Activated CD4-positive, alpha-beta T cell treated with anti-CD3 and anti-CD28 coated beads, Interleukin-2, amount 50 U/mL, for 24 hours (primary cell): Measurements from ENCODE around the gene HEBP1.

Experiments
- DNase-seq, 2 donors: peaks; one replicate each; pipeline ENCODE4 v3.0.0-alpha.2; 2020; ENCODE audit warnings: low read depth in 1 of 2, low spot score in 1 of 2

Gene HEBP1

GRCh38 chr12:12992418-12993130 is 7.5 kb downstream of the HEBP1 start:
- DNase-seq: no peak

GRCh38 chr12:12990700-12991468 is 9.2 kb downstream of the HEBP1 start:
- no peak for DNase-seq

DNA sequence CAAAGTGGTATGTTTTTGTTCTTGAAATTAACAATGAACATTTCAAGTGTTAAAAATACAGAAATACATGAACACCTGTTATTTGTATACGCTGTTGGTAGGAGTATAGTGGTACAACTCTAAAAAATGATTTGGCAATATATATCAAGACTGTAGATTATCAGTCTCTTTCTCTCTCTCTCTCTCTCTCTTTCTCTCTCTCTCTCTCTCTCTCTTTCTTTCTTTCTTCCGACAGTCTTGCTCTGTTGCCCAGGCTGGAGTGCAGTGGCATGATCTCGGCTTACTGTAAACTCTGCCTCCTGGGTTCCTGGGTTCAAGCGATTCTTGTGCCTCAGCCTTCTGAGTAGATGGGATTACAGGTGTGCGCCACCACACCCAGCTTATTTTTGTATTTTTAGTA is 12.6 kb downstream of the HEBP1 start:
- no peak for DNase-seq

DNA sequence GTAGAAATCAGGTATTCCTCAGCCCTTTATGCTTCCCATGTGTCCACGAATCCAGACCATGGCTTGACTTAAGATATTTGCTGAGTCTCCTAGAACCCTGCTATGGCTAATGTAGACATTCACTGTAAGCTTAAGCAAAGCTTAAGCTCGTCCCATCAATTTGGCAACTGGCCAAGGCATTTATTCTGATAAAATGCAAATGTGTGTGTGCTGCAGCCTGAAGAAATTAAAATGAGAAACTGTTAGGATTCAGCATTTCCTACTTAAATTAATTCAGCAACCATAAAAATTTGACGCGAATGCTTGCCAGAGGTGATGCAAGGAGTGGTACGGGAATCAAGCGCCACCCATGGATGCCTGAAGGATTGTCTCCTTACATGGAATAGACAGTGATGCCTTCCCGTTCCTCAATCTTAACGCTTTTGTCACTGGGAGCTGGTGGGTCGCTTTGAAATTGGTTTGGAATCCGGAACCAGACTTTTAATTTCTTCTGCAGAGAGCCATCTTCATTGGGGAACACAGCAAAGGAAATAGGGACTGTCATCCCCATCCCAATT is 13.2 kb downstream of the HEBP1 start:
- no peak for DNase-seq

GRCh38 chr12:12985817-12986408 is 14.2 kb downstream of the HEBP1 start:
- DNase-seq: no peak

DNA sequence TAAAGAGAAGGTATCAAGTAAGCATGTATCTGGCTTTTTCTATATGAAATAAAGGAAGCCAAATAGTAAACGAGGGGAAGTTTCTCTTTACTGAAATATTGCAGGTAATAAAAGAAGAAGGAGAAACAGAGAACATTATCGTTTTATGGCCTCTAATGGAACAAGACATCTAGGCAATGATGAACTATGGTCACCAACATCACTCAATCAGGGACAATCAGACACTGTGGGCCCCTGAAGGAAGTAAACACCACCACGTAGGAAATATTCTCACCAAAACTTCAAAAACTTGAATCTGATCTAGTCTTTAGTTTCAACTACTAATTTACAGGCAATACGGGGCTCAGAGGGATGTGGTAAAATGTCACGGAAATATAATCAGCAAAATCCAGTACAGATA is 15.9 kb downstream of the HEBP1 start:
- DNase-seq: no peak

GRCh38 chr12:12983420-12984035 is 16.5 kb downstream of the HEBP1 start:
- DNase-seq: no peak

- DNase-seq: no peak
Observed at GRCh38 chr12:12982331-12982730, 17.7 kb downstream of the HEBP1 start.

DNA sequence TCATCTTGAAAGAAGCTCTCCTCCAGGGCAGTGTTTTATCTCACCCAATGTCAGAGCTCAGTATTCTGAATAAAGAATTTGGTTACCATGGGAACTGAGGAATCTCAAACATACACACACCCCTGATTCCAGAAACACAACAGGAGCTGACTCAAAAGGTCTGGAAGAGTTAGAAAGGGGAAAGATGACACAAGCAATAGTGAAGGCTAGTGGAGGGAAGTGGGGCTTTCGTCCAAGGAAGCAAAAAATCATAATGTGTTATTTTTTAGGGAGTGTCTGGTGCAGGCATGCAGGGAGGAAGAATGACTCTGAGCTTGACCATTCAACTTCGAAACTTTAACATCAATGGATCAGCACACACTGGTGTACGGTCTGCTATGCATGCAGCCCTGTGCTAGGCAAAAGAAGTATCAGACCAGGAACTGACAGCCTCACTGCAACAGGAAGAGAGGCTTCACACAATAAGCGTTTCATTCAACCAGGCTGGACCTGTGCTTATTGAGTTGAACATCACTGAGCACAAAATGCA is 20.3 kb downstream of the HEBP1 start:
- no peak for DNase-seq

DNA sequence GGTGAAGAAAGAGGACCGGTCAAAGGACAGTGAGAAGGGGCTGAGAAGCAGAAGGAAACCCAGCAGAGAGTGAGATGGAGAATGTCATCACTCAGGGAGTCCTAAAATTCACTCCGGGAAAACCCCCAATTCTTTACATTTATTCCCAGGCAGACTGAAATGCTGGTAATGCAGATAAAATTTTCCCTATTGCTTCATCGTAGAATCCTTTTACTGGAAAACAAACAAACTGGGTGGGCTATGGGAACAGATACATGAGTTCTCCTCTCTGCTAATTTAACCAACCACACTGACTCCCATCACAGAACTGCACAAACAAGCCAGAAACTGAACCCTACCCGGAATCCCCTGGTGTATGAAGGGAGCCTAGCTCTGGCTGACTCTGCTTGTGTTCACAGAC is 20.9 kb downstream of the HEBP1 start:
- DNase-seq: no peak

- no peak for DNase-seq
Observed at GRCh38 chr12:12977231-12977630, 22.8 kb downstream of the HEBP1 start.

- DNase-seq: no peak
Observed at GRCh38 chr12:12976366-12976765, 23.7 kb downstream of the HEBP1 start.

DNA sequence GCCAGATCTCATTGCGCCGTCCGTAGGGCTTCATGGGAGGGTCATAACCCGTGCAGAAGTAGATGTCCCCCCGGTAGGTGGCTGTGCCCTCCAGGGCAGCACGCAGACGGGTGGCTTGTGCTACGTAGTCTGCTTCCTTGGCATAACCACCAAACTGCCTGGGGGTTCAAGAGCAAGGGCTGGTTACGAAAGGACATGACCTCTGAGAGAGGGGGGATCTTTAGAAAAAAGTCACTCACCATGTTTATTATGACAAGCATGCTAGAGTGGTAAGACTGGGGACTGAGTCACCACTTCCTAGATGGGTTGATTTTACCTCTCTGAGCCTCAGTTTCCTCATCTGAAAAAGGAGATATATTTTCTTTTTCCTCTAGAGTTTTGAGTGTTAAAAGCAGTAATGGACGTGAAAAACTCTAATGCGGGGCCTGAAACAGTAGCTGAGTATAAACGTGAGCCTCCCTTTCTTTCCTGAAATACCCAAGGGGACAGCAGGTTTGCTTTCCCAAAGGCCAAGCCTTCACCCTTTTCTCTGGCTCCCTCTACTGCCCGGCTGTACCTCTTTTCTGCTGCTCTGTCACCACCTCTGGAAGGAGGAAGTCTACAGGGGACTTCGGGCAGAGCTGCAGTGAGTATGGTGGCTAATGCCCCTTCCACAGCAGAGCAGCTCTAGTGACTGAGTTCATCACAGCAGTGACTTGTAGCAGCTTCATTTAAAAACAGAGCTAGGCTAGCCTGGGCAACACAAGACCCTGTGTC is 24.6 kb downstream of the HEBP1 start:
- no peak for DNase-seq

DNA sequence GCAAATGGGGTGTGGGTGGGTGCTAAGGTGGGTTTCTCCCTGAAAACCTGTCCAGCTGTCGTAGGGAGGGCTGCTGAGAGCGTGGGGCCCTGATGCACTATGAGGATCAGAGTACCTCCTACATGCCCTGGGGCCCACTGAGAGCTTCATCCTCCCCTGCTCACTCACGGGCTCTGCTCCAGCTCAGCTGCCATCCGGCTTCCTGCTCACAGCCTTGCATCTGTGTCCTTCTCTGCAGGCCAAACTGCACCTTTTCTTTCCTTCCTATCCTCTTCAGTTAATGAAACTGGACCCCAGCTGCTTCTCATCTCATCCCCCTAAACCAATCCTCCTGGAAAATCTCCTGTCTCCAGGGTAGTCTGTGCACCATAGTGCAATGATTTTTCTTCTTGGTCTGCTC is 25.9 kb downstream of the HEBP1 start:
- no peak for DNase-seq

- DNase-seq: no peak
Observed at GRCh38 chr12:12973019-12973418, 27.0 kb downstream of the HEBP1 start.

DNA sequence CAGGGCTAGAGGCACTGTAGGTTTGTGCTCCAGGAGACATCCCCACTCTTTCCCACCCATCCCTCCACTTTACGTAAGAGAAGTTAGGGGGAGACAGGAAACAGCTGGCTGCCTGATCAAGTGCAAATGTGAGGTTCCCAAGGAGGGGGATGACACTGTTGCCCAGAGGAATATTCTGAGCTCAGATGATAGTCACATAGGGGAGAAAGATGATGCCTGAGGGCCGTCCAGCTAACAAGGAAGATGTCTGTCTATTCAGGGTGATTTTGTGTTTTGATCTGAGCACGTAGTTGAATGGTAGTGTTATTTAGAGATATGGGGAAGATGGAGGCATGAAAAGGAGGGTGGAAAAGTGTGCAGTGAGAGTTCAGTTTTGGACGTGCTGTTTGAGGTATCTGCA is 34.2 kb downstream of the HEBP1 start:
- DNase-seq: no peak

- DNase-seq: no peak
Observed at GRCh38 chr12:12964255-12964654, 35.8 kb downstream of the HEBP1 start.

DNA sequence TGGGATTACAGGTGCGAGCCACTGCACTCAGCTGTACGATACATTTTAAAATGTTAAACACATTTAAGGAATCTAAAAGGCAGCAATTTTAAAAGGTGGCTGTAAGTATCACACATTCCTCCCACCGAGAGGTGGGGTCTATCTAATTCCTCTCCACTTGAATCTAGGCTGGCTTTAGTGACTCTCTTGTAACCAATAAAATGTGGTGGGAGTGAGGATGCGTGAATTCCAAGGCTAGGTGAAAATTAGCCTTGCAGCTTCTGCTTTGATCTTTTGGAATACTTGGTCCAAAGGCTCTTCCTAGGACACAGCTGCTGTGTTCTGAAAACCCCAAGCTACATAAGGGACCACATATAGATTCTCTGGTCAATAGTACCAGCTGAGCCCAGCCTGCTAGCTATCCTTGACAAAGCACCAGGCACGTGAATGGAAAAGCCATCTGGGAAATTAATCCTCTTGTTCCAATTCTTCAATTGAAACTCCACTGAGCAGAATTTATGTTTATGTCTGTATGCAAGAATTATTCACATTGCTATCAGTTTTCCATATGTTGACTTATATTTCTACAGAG is 39.3 kb downstream of the HEBP1 start:
- DNase-seq: no peak

DNA sequence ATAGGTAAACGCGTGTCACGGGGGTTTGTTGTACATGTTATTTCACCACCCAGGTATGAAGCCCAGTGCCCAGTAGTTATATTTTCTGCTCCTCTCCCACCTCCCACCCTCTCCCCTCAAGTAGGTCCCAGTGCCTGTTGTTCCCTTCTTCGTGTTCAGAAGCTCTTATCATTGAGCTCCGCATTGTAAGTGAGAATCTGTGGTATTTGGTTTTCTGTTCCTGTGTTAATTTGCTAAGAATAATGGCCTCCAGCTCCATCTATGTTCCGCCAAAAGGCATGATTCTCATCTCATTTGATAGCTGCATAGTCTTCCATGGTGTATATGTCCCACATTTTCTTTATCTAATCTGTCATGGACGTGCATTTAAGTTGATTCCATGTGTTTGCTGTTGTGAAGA is 41.2 kb downstream of the HEBP1 start:
- DNase-seq: no peak

DNA sequence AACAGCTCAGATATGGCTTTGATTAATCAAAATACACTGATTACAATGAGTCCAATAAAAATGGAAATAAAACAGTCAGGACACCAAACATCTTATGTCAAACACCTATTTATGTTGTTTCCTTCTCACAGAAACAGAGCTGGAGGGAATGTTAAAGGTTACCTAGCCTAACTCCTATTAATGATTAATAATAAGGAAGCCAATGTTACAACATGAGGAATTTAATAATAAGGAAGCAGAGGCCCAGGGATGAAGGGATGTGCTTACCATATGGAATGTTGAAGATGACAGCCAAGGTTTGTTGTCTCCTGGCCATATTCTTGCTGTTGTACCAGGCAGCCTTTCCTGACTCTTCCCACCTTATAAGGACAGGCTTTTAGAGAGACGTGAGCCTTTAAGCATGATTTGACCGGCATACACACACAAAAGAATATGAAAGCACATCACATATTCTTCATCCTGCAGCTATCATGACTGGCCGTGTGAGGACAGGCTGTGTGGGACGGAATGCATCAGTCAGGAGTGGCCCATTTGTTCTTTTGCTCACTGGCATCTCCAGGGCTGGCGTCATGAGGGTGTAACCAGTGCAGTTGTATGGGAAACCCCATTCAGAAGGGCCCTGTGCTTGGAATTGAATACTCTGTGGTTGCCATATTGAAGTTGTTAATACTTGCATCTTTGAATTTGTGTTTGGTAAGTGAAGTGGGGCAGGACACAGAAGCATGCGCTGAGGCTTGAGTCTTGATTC is 45.0 kb downstream of the HEBP1 start:
- no peak for DNase-seq
